Astrocyte (in vitro differentiated cells and primary cell): ENCODE measurements around the gene TBK1. TPM values are rescaled to one million over a fixed set of nuclear protein-coding genes. Genes with fewer than 3 reads are reported as not detected.
A peak's percentile ranks its signal among the peaks of the same experiment; 100 is the strongest.
"Not testable (repeated sequence)": the region's sequence is repeated elsewhere in the genome, so short reads cannot be mapped to it uniquely, and the experiment has no call there.

Experiments
- DNase-seq: peaks from one replicate; pipeline ENCODE4 v3.0.0-alpha.2; 2010; ENCODE audit warnings: low read depth
- FAIRE-seq: peaks from 2 replicates; lab custom pipeline; 2011; peaks lifted over from hg19 to GRCh38; lab: Jason Lieb, UNC
- H2AFZ ChIP-seq: 2 replicates; pipeline ENCODE4 v1.6.0; 2012; ENCODE audit warnings: low read depth, low read length, inconsistent platforms
- H3K27ac ChIP-seq: 2 replicates; pipeline ENCODE4 v1.5.1; 2011; ENCODE audit warnings: low read depth, low read length, inconsistent platforms
- H3K27me3 ChIP-seq: 2 replicates; pipeline ENCODE4 v1.6.0; 2011; ENCODE audit warnings: low read length, inconsistent platforms; ENCODE audit not compliant: insufficient read depth
- H3K36me3 ChIP-seq: 2 replicates; pipeline ENCODE4 v1.5.1; 2011; ENCODE audit warnings: low read length, inconsistent platforms; ENCODE audit not compliant: insufficient read depth
- H3K4me1 ChIP-seq: 2 replicates; pipeline ENCODE4 v1.5.1; 2011; ENCODE audit warnings: low read length, inconsistent platforms; ENCODE audit not compliant: insufficient read depth
- H3K4me2 ChIP-seq: 2 replicates; pipeline ENCODE4 v1.6.0; 2012; ENCODE audit warnings: low read length, inconsistent platforms
- H3K4me3 ChIP-seq: 2 replicates; pipeline ENCODE4 v1.5.1; 2011; ENCODE audit warnings: low read depth, mild to moderate bottlenecking, low read length, inconsistent platforms; ENCODE audit not compliant: insufficient read depth
- H3K79me2 ChIP-seq: 2 replicates; pipeline ENCODE4 v1.6.0; 2012; ENCODE audit warnings: mild to moderate bottlenecking, low read length, inconsistent platforms; ENCODE audit not compliant: insufficient read depth
- H3K9ac ChIP-seq: 2 replicates; pipeline ENCODE4 v1.6.0; 2012; ENCODE audit warnings: mild to moderate bottlenecking, low read length, inconsistent platforms
- H3K9me3 ChIP-seq: 2 replicates; pipeline ENCODE4 v1.5.1; 2012; ENCODE audit warnings: low read depth, mild to moderate bottlenecking, low read length, inconsistent platforms; ENCODE audit not compliant: insufficient read depth
- H4K20me1 ChIP-seq: 2 replicates; pipeline ENCODE4 v1.6.0; 2012; ENCODE audit warnings: low read length, inconsistent platforms; ENCODE audit not compliant: insufficient read depth
- H3K27ac Mint-ChIP-seq: one replicate; pipeline ENCODE4 v1.8.0; 2021; ENCODE audit warnings: mild to moderate bottlenecking, mixed read lengths; ENCODE audit not compliant: unreplicated experiment
- H3K27me3 Mint-ChIP-seq: one replicate; pipeline ENCODE4 v1.8.0; 2021; ENCODE audit warnings: low read depth, mixed read lengths; ENCODE audit not compliant: unreplicated experiment
- H3K36me3 Mint-ChIP-seq: one replicate; pipeline ENCODE4 v1.8.0; 2021; ENCODE audit warnings: low read depth, mixed read lengths; ENCODE audit not compliant: unreplicated experiment
- H3K4me1 Mint-ChIP-seq: one replicate; pipeline ENCODE4 v1.8.0; 2021; ENCODE audit warnings: low read depth, mixed read lengths; ENCODE audit not compliant: unreplicated experiment
- H3K4me3 Mint-ChIP-seq: one replicate; pipeline ENCODE4 v1.8.0; 2021; ENCODE audit warnings: mild to moderate bottlenecking, moderate library complexity, mixed read lengths; ENCODE audit not compliant: unreplicated experiment
- H3K9me3 Mint-ChIP-seq: one replicate; pipeline ENCODE4 v1.8.0; 2021; ENCODE audit warnings: mild to moderate bottlenecking, mixed read lengths; ENCODE audit not compliant: unreplicated experiment
- CTCF ChIP-seq: IDR thresholded peaks from 2 replicates; pipeline ENCODE4 v1.5.1; 2011; ENCODE audit warnings: low read depth, mild to moderate bottlenecking, inconsistent platforms, low read length, moderate library complexity; ENCODE audit not compliant: insufficient read depth
- EZH2 ChIP-seq: IDR thresholded peaks from 2 replicates; pipeline ENCODE4 v1.6.1; 2012; ENCODE audit warnings: mild to moderate bottlenecking, low read length, inconsistent platforms; ENCODE audit not compliant: insufficient read depth
- total RNA-seq: library from RNA; stranded (reverse); gene quantifications from 2 replicates; pipeline ENCODE4 v1.2.1, GENCODE V29; 2021

Gene TBK1
- total RNA-seq, 1 donor from 2014 or later = 23.7 TPM

GRCh38 chr12:64522316-64522715 is 70.4 kb downstream of the TBK1 start:
- FAIRE-seq (no peak), DNase-seq (peak; percentile 32)
- Histone ChIP-seq H3K27ac (no peak overlapping the region), H2AFZ (peak overlapping the region; percentile 59), H3K4me3 (no peak overlapping the region), H3K27me3 (no peaks in the 10 kb centered on the region), H3K79me2 (no peaks in the 10 kb centered on the region), H4K20me1 (no peaks in the 10 kb centered on the region), H3K9ac (no peak overlapping the region), H3K4me1 (peaks cover 8% of the 10 kb centered on the region), H3K9me3 (no peaks in the 10 kb centered on the region), H3K4me2 (peak overlapping the region; percentile 33), H3K36me3 (no peaks in the 10 kb centered on the region)
- peaks cover 22% of the 10 kb centered on the region for H3K4me1 Mint-ChIP-seq
- TF ChIP-seq EZH2 (no peak), CTCF (no peak)
- H3K9me3 Mint-ChIP-seq = peaks cover 1% of the 10 kb centered on the region
- no peak overlapping the region for H3K4me3 Mint-ChIP-seq
- H3K27ac Mint-ChIP-seq = peak overlapping the region; percentile 96
- no peaks in the 10 kb centered on the region for H3K27me3 Mint-ChIP-seq
- no peaks in the 10 kb centered on the region for H3K36me3 Mint-ChIP-seq

GRCh38 chr12:64522807-64523206 is 70.9 kb downstream of the TBK1 start:
- Histone ChIP-seq H3K79me2 (no peaks in the 10 kb centered on the region), H3K27ac (no peak overlapping the region), H3K4me2 (peak overlapping the region; percentile 33), H3K36me3 (no peaks in the 10 kb centered on the region), H4K20me1 (no peaks in the 10 kb centered on the region), H3K4me3 (no peak overlapping the region), H3K4me1 (peaks cover 8% of the 10 kb centered on the region), H3K9ac (no peak overlapping the region), H3K9me3 (no peaks in the 10 kb centered on the region), H2AFZ (no peak overlapping the region), H3K27me3 (no peaks in the 10 kb centered on the region)
- FAIRE-seq (no peak), DNase-seq (peak; percentile 31)
- peaks cover 1% of the 10 kb centered on the region for H3K9me3 Mint-ChIP-seq
- peak overlapping the region; percentile 96 for H3K27ac Mint-ChIP-seq
- TF ChIP-seq CTCF = no peak
- TF ChIP-seq EZH2 = no peak
- H3K4me3 Mint-ChIP-seq = no peak overlapping the region
- peaks cover 22% of the 10 kb centered on the region for H3K4me1 Mint-ChIP-seq
- H3K36me3 Mint-ChIP-seq = no peaks in the 10 kb centered on the region
- H3K27me3 Mint-ChIP-seq = no peaks in the 10 kb centered on the region

GRCh38 chr12:64523565-64524444 is 71.9 kb downstream of the TBK1 start:
- not testable (repeated sequence) for H4K20me1 ChIP-seq, H3K4me3 Mint-ChIP-seq, H2AFZ ChIP-seq, H3K79me2 ChIP-seq, H3K9me3 ChIP-seq, FAIRE-seq, H3K4me3 ChIP-seq, H3K9ac ChIP-seq, H3K4me2 ChIP-seq, H3K9me3 Mint-ChIP-seq, H3K36me3 ChIP-seq, H3K27me3 Mint-ChIP-seq, H3K27ac ChIP-seq, H3K36me3 Mint-ChIP-seq, H3K4me1 ChIP-seq, H3K27me3 ChIP-seq
- H3K4me1 Mint-ChIP-seq = peaks cover 22% of the 10 kb centered on the region
- peak; percentile 53 for DNase-seq
- H3K27ac Mint-ChIP-seq = peak overlapping the region; percentile 7
